Neutrophil (primary cell): ENCODE data around the gene TMPO.

ENCODE experiments used
- H3K27ac ChIP-seq: fragments of 200-600 bp; sonication (generic); 2 replicates; pipeline ENCODE4 v1.5.1; 2016; ENCODE audit warnings: mild to moderate bottlenecking, moderate library complexity
- H3K27me3 ChIP-seq: fragments of 200-600 bp; sonication (generic); 2 replicates; pipeline ENCODE4 v1.6.0; 2016; ENCODE audit warnings: mild to moderate bottlenecking
- H3K36me3 ChIP-seq: fragments of 200-600 bp; sonication (generic); 2 replicates; pipeline ENCODE4 v1.5.1; 2017
- H3K4me1 ChIP-seq, 2 experiments: fragments of 200-600 bp in 1 of 2; sonication (generic) in 1 of 2; 1 replicate in 1 of 2; 2 replicates in 1 of 2; pipeline versions ENCODE4 v1.5.1 to v1.6.1; 2013 to 2016; ENCODE audit warnings: low read depth in 1 of 2, low read length in 1 of 2, mild to moderate bottlenecking in 1 of 2, moderate library complexity in 1 of 2; ENCODE audit not compliant: control insufficient read depth in 1 of 2, insufficient read depth in 1 of 2
- H3K4me3 ChIP-seq, 2 experiments: fragments of 200-600 bp in 1 of 2; sonication (generic) in 1 of 2; 1 replicate in 1 of 2; 2 replicates in 1 of 2; pipeline ENCODE4 v1.5.1; 2013 to 2016; ENCODE audit warnings: low read depth in 1 of 2, low read length in 1 of 2, mild to moderate bottlenecking in 1 of 2, moderate library complexity in 1 of 2
- H3K9me3 ChIP-seq: fragments of 200-600 bp; sonication (generic); 2 replicates; pipeline ENCODE4 v1.5.1; 2016
- CTCF ChIP-seq: fragments of 200-600 bp; sonication (generic); IDR thresholded peaks from 2 replicates; pipeline ENCODE4 v1.5.1; 2016; ENCODE audit warnings: antibody characterized with exemption

The TMPO gene

GRCh38 chr12:98582093-98582492, 66.7 kb downstream of the TMPO start:
- Histone ChIP-seq H3K36me3 (no peaks in the 10 kb centered on the region), H3K9me3 (no peaks in the 10 kb centered on the region), H3K27me3 (peaks cover 6% of the 10 kb centered on the region), H3K27ac (no peak overlapping the region), H3K4me1 (no peaks in the 10 kb centered on the region), H3K4me3 (no peak overlapping the region)
- TF ChIP-seq CTCF: no peak

GRCh38 chr12:98587084-98587483, 71.7 kb downstream of the TMPO start:
- Histone ChIP-seq H3K4me1 (no peaks in the 10 kb centered on the region), H3K9me3 (no peaks in the 10 kb centered on the region), H3K27ac (no peak overlapping the region), H3K4me3 (no peak overlapping the region), H3K36me3 (no peaks in the 10 kb centered on the region), H3K27me3 (peaks cover 4% of the 10 kb centered on the region)
- no peak for TF ChIP-seq CTCF

DNA sequence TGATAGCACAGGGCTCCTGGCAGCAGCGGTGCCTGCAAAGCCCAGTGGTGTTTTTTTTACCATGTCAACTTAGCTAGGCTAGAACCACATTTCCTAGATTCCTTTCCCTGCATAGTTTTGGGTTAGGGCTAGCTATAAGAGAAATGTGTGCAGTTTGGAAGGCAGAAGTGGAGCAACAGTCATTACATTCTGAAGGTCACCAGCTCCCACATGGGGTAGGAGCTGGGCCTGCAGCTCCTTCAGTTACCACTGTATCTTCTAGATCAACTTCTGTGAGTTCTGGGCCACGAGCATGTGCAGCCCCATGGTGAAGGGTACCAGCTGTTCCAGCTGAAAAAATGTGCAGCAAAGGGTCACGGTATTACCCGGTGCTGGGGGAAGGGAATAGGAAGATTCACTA, 75.8 kb downstream of the TMPO start:
- Histone ChIP-seq H3K9me3 (no peaks in the 10 kb centered on the region), H3K36me3 (peaks cover 8% of the 10 kb centered on the region), H3K4me1 (peaks cover 22 to 25% of the 10 kb centered on the region in 2 experiments), H3K27ac (no peak overlapping the region), H3K27me3 (no peaks in the 10 kb centered on the region), H3K4me3 (no peak overlapping the region)
- TF ChIP-seq CTCF: no peak

DNA sequence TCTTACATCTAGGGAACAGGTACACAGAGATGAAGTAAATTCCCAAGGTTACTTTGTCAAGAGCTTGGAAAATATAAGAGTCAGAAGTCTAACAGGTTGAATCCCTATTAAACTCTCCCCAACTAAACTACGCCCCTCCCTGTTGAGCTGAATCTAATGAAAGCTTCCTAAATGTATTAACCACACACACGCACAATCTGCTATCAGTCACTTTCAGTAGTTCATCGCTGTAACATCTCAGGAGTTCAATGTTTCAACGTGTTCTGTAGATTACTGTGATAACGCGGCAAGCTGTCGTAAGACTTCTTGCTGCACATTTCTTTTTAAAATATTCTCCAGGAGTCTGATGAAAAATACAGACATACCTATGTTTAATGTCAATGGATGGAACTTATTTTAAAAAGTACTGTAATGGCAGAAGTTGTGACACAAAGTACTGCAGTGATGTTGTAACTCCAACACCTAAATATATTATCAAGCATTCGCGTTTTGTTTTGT, 77.5 kb downstream of the TMPO start:
- Histone ChIP-seq H3K27ac (peak overlapping the region; percentile 95), H3K36me3 (peaks cover 22% of the 10 kb centered on the region), H3K4me3 (peak overlapping the region; percentile 80 to 95), H3K4me1 (peaks cover 22 to 25% of the 10 kb centered on the region in 2 experiments), H3K27me3 (no peaks in the 10 kb centered on the region), H3K9me3 (no peaks in the 10 kb centered on the region)
- no peak for TF ChIP-seq CTCF

DNA sequence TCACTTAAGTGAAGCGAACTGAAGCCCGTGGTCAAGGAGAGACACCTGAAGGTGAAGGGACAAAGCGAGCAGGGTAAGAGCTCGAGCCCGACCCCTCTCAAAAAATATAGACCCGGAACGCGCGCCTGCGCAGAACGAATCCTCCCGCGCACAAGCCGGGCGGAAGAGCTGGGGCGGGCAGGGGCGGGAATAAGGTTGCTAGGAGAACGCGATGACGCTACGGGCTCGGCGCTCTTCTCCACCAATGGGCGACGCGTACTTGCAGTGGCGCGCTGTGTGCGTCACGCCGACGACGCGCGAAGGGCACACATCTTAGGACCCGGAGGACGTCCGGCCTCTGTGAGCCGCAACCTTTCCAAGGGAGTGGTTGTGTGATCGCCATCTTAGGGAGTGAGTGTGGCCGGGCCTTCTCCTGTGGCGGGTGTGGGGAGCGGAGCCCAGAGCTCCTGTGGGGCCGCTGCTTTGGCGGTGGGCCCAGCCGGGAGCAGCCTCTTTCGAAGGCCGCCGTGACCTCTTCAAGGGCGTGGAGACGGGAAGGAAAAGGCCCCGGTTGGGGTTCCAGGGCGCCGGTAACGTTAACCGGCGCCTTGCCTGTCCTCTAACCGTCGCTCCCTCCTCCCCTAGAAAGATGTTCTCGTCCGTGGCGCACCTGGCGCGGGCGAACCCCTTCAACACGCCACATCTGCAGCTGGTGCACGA, 78.1 kb downstream of the TMPO start, which contains the start of gene SLC25A3:
Gene SLC25A3 (plus strand): TSS at position 336 of the 699 bp plus-strand sequence. CDS start 293 bp downstream, at position 629.
- Histone ChIP-seq H3K4me1 (peaks cover 22 to 25% of the 10 kb centered on the region in 2 experiments), H3K36me3 (peaks cover 28% of the 10 kb centered on the region), H3K4me3 (peak within 1 kb of the TSS; percentile 80 to 95), H3K27ac (peak within 1 kb of the TSS; percentile 95), H3K9me3 (no peaks in the 10 kb centered on the region), H3K27me3 (no peaks in the 10 kb centered on the region)
- TF ChIP-seq CTCF: peak; percentile 20
